Hepatocyte (in vitro differentiated cells): Measurements from ENCODE around the gene MSI2.

Experiments used
- CTCF ChIP-seq: fragments of 200-600 bp; sonication (generic); IDR thresholded peaks from 2 replicates; pipeline ENCODE4 v1.5.1; 2016; ENCODE audit warnings: antibody characterized with exemption, mild to moderate bottlenecking; ENCODE audit not compliant: poor library complexity
- EZH2 ChIP-seq: fragments of 200-600 bp; sonication (generic); IDR thresholded peaks from 2 replicates; pipeline ENCODE4 v1.6.1; 2016; ENCODE audit warnings: antibody characterized with exemption, mild to moderate bottlenecking, borderline replicate concordance
- EZH2phosphoT487 ChIP-seq: fragments of 200-600 bp; sonication (generic); IDR thresholded peaks from one replicate; pipeline ENCODE4 v1.6.1; 2018; ENCODE audit warnings: antibody characterized with exemption, mild to moderate bottlenecking, low read depth, moderate library complexity; ENCODE audit not compliant: unreplicated experiment, severe bottlenecking

GRCh38 chr17:57288040-57288772, 31.9 kb downstream of the MSI2 start:
- TF ChIP-seq EZH2 = no peak
- no peak for TF ChIP-seq CTCF
- no peak for TF ChIP-seq EZH2phosphoT487
